ENCODE data around the gene TMC6. TPM values are rescaled to one million over a fixed set of nuclear protein-coding genes. Genes with fewer than 3 reads are reported as not detected.

Gene TMC6
- total and polyA plus RNA-seq, 4 donors: 7.7 to 61.9 (median 13.3) TPM

GRCh38 chr17:78130437-78131101, 2.0 kb upstream of the TMC6 start, which contains the start of gene TMC8:
TMC8 (plus strand) TSS chr17:78130771; CDS start chr17:78131589, 818 bp downstream.
- 73% methylated on average over 10 of the region's 10 CpGs for WGBS
- Histone ChIP-seq H3K9ac (ENCODE audit: low read depth in 1 of 2, low read length in 2 of 2) (peak within 1 kb of the TSS in 1 of 2 donors; percentile 42), H3K9me3 (ENCODE audit: control insufficient read depth in 4 of 4, low read length in 3 of 4) (no peaks in the 10 kb centered on the region), H3K4me1 (ENCODE audit: control insufficient read depth in 4 of 4, insufficient read depth in 4 of 4, low read length in 3 of 4) (peaks cover 3 to 38% (median 14%) of the 10 kb centered on the region in 4 donors), H3K27me3 (ENCODE audit: control insufficient read depth in 4 of 4, insufficient read depth in 4 of 4, low read length in 3 of 4) (no peaks in the 10 kb centered on the region), H3K4me3 (ENCODE audit: low read depth in 1 of 3, low read length in 3 of 3) (peak within 1 kb of the TSS in 1 of 3 donors; percentile 38), H3K27ac (ENCODE audit: low read depth in 1 of 2, low read length in 2 of 2) (peak within 1 kb of the TSS; percentile 72 to 80), H3K36me3 (ENCODE audit: control insufficient read depth in 4 of 4, insufficient read depth in 3 of 4, low read depth in 1 of 4, low read length in 3 of 4) (no peaks in the 10 kb centered on the region)
- DNase-seq (ENCODE audit: low spot score): no peak
- TF ChIP-seq, protein P1, sequence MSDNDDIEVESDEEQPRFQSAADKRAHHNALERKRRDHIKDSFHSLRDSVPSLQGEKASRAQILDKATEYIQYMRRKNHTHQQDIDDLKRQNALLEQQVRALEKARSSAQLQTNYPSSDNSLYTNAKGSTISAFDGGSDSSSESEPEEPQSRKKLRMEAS (IDR thresholded peaks at IDR 0.05): no peak
- peak; percentile 92 for TF ChIP-seq NR2F2 (IDR thresholded peaks at IDR 0.05)

DNA sequence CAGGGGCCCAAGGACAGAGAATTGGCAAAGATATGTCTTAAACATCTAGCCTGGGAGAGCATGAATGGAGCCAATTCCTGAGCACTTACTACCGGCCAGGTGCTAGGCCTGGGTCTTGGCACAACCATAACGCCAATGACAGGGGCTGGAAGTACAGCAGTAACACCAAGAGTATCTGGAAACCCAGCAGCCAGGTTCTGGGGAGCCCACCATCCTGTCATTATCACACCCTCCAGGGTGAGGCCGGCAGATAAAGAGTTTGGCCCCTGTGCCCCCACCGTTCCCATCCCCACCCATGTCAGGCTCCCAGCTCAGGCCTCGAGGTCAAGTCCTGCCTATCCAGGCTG, 1.5 kb upstream of the TMC6 start:
- H3K4me3 ChIP-seq (ENCODE audit: low read depth in 1 of 3, low read length in 3 of 3): no peak overlapping the region
- H3K27ac ChIP-seq (ENCODE audit: low read depth in 1 of 2, low read length in 2 of 2): peak overlapping the region; percentile 72 to 80
- peak; percentile 72 for DNase-seq (ENCODE audit: low spot score)
- H3K27me3 ChIP-seq (ENCODE audit: control insufficient read depth in 4 of 4, insufficient read depth in 4 of 4, low read length in 3 of 4): no peaks in the 10 kb centered on the region
- H3K9ac ChIP-seq (ENCODE audit: low read depth in 1 of 2, low read length in 2 of 2): no peak overlapping the region
- no peaks in the 10 kb centered on the region for H3K9me3 ChIP-seq (ENCODE audit: control insufficient read depth in 4 of 4, low read length in 3 of 4)
- no peaks in the 10 kb centered on the region for H3K36me3 ChIP-seq (ENCODE audit: control insufficient read depth in 4 of 4, insufficient read depth in 3 of 4, low read depth in 1 of 4, low read length in 3 of 4)
- peaks cover 3 to 41% (median 14%) of the 10 kb centered on the region in 4 donors for H3K4me1 ChIP-seq (ENCODE audit: control insufficient read depth in 4 of 4, insufficient read depth in 4 of 4, low read length in 3 of 4)
- WGBS: 59% methylated on average over 5 of the region's 5 CpGs
- TF ChIP-seq FOXA2 (IDR thresholded peaks at IDR 0.05): no peak
- TF ChIP-seq, protein P2, sequence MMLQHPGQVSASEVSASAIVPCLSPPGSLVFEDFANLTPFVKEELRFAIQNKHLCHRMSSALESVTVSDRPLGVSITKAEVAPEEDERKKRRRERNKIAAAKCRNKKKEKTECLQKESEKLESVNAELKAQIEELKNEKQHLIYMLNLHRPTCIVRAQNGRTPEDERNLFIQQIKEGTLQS (IDR thresholded peaks at IDR 0.05): no peak
- no peak for TF ChIP-seq HNF4A (conservative IDR thresholded peaks at IDR 0.05)
- TF ChIP-seq HNF4G (IDR thresholded peaks at IDR 0.05): no peak
- TF ChIP-seq, protein P1 (IDR thresholded peaks at IDR 0.05): no peak

DNA sequence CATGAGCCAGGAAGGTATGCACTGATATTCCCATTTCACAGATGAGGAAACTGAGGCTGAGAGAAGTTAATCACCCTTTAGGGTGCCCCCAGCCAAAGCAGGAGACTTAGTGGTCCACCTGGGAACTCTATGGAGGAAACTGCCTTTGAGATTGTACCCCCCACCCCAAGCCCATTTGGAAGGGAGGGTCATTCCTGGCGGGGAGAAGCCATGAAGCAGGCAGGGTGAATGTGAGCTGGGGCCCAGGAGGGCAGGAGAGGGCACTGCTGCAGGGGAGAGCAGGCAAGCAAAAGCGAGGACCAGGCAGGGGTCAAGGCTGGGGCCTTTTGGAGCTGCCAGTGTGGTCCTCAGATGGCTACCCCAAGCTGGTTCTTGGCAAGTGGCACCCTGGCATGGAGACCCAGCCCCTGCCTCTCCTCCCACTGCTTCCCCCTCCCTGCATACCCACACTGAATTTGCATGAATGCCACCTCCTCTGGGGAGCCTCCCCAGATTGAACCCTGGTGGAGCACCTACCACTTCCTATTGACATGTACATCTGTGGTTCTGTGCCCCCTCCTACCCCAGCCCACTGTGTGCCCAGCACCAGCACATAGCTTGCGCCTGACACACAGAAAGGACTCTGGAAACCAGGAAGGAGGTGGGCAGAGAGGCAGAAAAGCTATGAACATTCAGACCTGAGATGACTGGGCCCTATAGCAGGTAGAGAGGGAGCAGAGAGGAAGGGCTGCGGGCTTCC, 965 bp upstream of the TMC6 start:
- no peak overlapping the region for H3K4me3 ChIP-seq (ENCODE audit: low read depth in 1 of 3, low read length in 3 of 3)
- TF ChIP-seq NR2F2 (IDR thresholded peaks at IDR 0.05): no peak
- TF ChIP-seq ZBTB33 (IDR thresholded peaks at IDR 0.05): no peak
- no peak for TF ChIP-seq EGR1 (IDR thresholded peaks at IDR 0.05; ENCODE audit: low read depth in 2 of 2)
- TF ChIP-seq HNF4A (conservative IDR thresholded peaks at IDR 0.05): no peak
- TF ChIP-seq, protein P3, sequence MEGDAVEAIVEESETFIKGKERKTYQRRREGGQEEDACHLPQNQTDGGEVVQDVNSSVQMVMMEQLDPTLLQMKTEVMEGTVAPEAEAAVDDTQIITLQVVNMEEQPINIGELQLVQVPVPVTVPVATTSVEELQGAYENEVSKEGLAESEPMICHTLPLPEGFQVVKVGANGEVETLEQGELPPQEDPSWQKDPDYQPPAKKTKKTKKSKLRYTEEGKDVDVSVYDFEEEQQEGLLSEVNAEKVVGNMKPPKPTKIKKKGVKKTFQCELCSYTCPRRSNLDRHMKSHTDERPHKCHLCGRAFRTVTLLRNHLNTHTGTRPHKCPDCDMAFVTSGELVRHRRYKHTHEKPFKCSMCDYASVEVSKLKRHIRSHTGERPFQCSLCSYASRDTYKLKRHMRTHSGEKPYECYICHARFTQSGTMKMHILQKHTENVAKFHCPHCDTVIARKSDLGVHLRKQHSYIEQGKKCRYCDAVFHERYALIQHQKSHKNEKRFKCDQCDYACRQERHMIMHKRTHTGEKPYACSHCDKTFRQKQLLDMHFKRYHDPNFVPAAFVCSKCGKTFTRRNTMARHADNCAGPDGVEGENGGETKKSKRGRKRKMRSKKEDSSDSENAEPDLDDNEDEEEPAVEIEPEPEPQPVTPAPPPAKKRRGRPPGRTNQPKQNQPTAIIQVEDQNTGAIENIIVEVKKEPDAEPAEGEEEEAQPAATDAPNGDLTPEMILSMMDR (IDR thresholded peaks at IDR 0.05; ENCODE audit: low read depth, low read length, missing input control): no peak
- no peak for TF ChIP-seq FOXA1 (IDR thresholded peaks at IDR 0.05)
- no peak for TF ChIP-seq YY1 (IDR thresholded peaks at IDR 0.05)
- no peak for TF ChIP-seq RAD21 (IDR thresholded peaks at IDR 0.05)
- no peak for TF ChIP-seq FOXA2 (IDR thresholded peaks at IDR 0.05)
- TF ChIP-seq RXRA (IDR thresholded peaks at IDR 0.05): no peak
- TF ChIP-seq, protein P2 (IDR thresholded peaks at IDR 0.05): no peak
- TF ChIP-seq, protein P1 (IDR thresholded peaks at IDR 0.05): no peak
- TF ChIP-seq SP1 (IDR thresholded peaks at IDR 0.05): no peak
- TF ChIP-seq TAF1 (conservative IDR thresholded peaks at IDR 0.05): no peak
- no peak for TF ChIP-seq REST (IDR thresholded peaks at IDR 0.05)

More for the DNA sequence above, 965 bp upstream of the TMC6 start:
- DNase-seq (ENCODE audit: low spot score): no peak
- peak overlapping the region in 1 of 2 donors; percentile 9 for H3K9ac ChIP-seq (ENCODE audit: low read depth in 1 of 2, low read length in 2 of 2)
- WGBS: 82% methylated on average over 4 of the region's 4 CpGs
- no peaks in the 10 kb centered on the region for H3K36me3 ChIP-seq (ENCODE audit: control insufficient read depth in 4 of 4, insufficient read depth in 3 of 4, low read depth in 1 of 4, low read length in 3 of 4)
- H3K9me3 ChIP-seq (ENCODE audit: control insufficient read depth in 4 of 4, low read length in 3 of 4): no peaks in the 10 kb centered on the region
- peak overlapping the region; percentile 72 to 80 for H3K27ac ChIP-seq (ENCODE audit: low read depth in 1 of 2, low read length in 2 of 2)
- no peaks in the 10 kb centered on the region for H3K27me3 ChIP-seq (ENCODE audit: control insufficient read depth in 4 of 4, insufficient read depth in 4 of 4, low read length in 3 of 4)
- H3K4me1 ChIP-seq (ENCODE audit: control insufficient read depth in 4 of 4, insufficient read depth in 4 of 4, low read length in 3 of 4): peaks cover 3 to 44% (median 14%) of the 10 kb centered on the region in 4 donors
